Esophagus squamous epithelium (tissue), 5 donors: Measurements from ENCODE around the gene ASCC2. TPM values are rescaled to one million over a fixed set of nuclear protein-coding genes. Genes with fewer than 3 reads are reported as not detected.
"Not testable (repeated sequence)": the region's sequence is repeated elsewhere in the genome, so short reads cannot be mapped to it uniquely, and the experiment has no call there.

Experiments
- DNase-seq: peaks from one replicate; lab custom pipeline; 2025; lab: John Stamatoyannopoulos, UW
- H3K27ac ChIP-seq, 4 donors: fragments of 200-600 bp; sonication (generic); one replicate each; pipeline ENCODE4 v1.5.1; 2016 to 2019; ENCODE audit warnings: mild to moderate bottlenecking in 1 of 4
- H3K27me3 ChIP-seq, 4 donors: fragments of 200-600 bp; sonication (generic); 1 replicate in 3 of 4; 2 replicates in 1 of 4; pipeline versions ENCODE4 v1.5.1 to v1.6.0; 2017 to 2021; ENCODE audit warnings: antibody characterized with exemption in 1 of 4
- H3K36me3 ChIP-seq, 3 donors: fragments of 200-600 bp; sonication (generic); one replicate each; pipeline ENCODE4 v1.5.1; 2016 to 2019
- H3K4me1 ChIP-seq, 3 donors: fragments of 200-600 bp; sonication (generic); one replicate each; pipeline ENCODE4 v1.5.1; 2017 to 2019
- H3K4me3 ChIP-seq, 4 donors: fragments of 200-600 bp; sonication (generic); 1 replicate in 3 of 4; 2 replicates in 1 of 4; pipeline ENCODE4 v1.5.1; 2016 to 2019; ENCODE audit warnings: mild to moderate bottlenecking in 2 of 4, moderate library complexity in 1 of 4
- H3K9me3 ChIP-seq, 3 donors: fragments of 200-600 bp; sonication (generic); one replicate each; pipeline ENCODE4 v1.5.1; 2016 to 2019
- CTCF ChIP-seq, 6 experiments: fragments of 450-650 bp in 4 of 6; fragments of 200-600 bp in 2 of 6; sonication (generic) in 2 of 6; IDR thresholded peaks; one replicate each; pipeline ENCODE4 v1.5.1; 2016 to 2019; ENCODE audit warnings: antibody characterized with exemption in 6 of 6, mild to moderate bottlenecking in 4 of 6, moderate library complexity in 4 of 6
- POLR2A ChIP-seq, 4 donors: fragments of 450-650 bp; IDR thresholded peaks; one replicate each; pipeline ENCODE4 v1.6.1; 2017; ENCODE audit warnings: antibody characterized with exemption in 4 of 4, mild to moderate bottlenecking in 4 of 4, moderate library complexity in 3 of 4
- whole genome bisulfite sequencing, 2 donors: methylation state at CpG; one replicate each; pipeline ENCODE4 v1.1.5; 2018; 5-methylcytosine and 5-hydroxymethylcytosine counted together
- intact Hi-C: fragments of 100-400 bp; cut with DNase I; formaldehyde crosslinking; loops from one replicate; pipeline ENCODE4 v1.15.0; 2022
- total RNA-seq, 4 donors: library from RNA; depleted of rRNA; stranded (reverse); fragments of >200 nt; gene quantifications; one replicate each; pipeline ENCODE4 v1.1.0, GENCODE V29; 2016
- donor health status: DM: yes; HTN: yes; CAD: no.

ASCC2 gene
- total RNA-seq, 4 donors from 2014 or later = 47.5 to 99.7 (median 57.8) TPM

- peaks cover 12 to 49% (median 17%) of the 10 kb centered on the region in 3 donors for H3K4me1 ChIP-seq
- H3K9me3 ChIP-seq = no peaks in the 10 kb centered on the region
- no peak for DNase-seq
- intact Hi-C loops = no loop called here
- WGBS, 2 donors = 95 to 100% methylated on average over 1 of the region's 1 CpG
- no peak overlapping the region for H3K4me3 ChIP-seq
- H3K27me3 ChIP-seq = no peaks in the 10 kb centered on the region
- H3K36me3 ChIP-seq = peaks cover 0 to 57% (median 26%) of the 10 kb centered on the region in 3 donors
- TF ChIP-seq CTCF (IDR thresholded peaks at IDR 0.05) (no peak), POLR2A (IDR thresholded peaks at IDR 0.05) (no peak)
- H3K27ac ChIP-seq = peak overlapping the region in 2 of 4 donors; percentile 34 to 54
Measured at GRCh38 chr22:29834046-29834445, 4.0 kb downstream of the ASCC2 start.

GRCh38 chr22:29833392-29833965, 4.6 kb downstream of the ASCC2 start:
- Histone ChIP-seq H3K4me3 (no peak overlapping the region), H3K27me3 (no peaks in the 10 kb centered on the region), H3K9me3 (no peaks in the 10 kb centered on the region), H3K36me3 (peaks cover 0 to 63% (median 26%) of the 10 kb centered on the region in 3 donors), H3K27ac (peak overlapping the region in 1 of 4 donors; percentile 34), H3K4me1 (peaks cover 12 to 44% (median 17%) of the 10 kb centered on the region in 3 donors)
- no peak for DNase-seq
- WGBS, 2 donors = 87 to 88% methylated on average over 6 to 7 of the region's 7 CpGs
- TF ChIP-seq POLR2A (IDR thresholded peaks at IDR 0.05) = no peak
- TF ChIP-seq CTCF (IDR thresholded peaks at IDR 0.05) = no peak
- intact Hi-C loops = no loop called here

GRCh38 chr22:29831958-29832357, 6.1 kb downstream of the ASCC2 start:
- intact Hi-C loops = no loop called here
- Histone ChIP-seq H3K9me3 (no peaks in the 10 kb centered on the region), H3K27me3 (no peaks in the 10 kb centered on the region), H3K4me3 (no peak overlapping the region), H3K27ac (no peak overlapping the region), H3K36me3 (peaks cover 0 to 75% (median 26%) of the 10 kb centered on the region in 3 donors), H3K4me1 (peaks cover 5 to 33% (median 12%) of the 10 kb centered on the region in 3 donors)
- TF ChIP-seq CTCF (IDR thresholded peaks at IDR 0.05) = no peak
- no peak for DNase-seq
- 92 to 97% methylated on average over 7 to 8 of the region's 9 CpGs for WGBS, 2 donors

GRCh38 chr22:29831186-29831921, 6.7 kb downstream of the ASCC2 start:
- Histone ChIP-seq H3K27ac (no peak overlapping the region), H3K27me3 (no peaks in the 10 kb centered on the region), H3K36me3 (peaks cover 0 to 81% (median 26%) of the 10 kb centered on the region in 3 donors), H3K4me1 (peaks cover 0 to 27% (median 6%) of the 10 kb centered on the region in 3 donors), H3K9me3 (no peaks in the 10 kb centered on the region), H3K4me3 (no peak overlapping the region)
- TF ChIP-seq CTCF (IDR thresholded peaks at IDR 0.05) (no peak), POLR2A (IDR thresholded peaks at IDR 0.05) (no peak)
- no peak for DNase-seq
- intact Hi-C loops = no loop called here
- WGBS, 2 donors = 50 to 73% methylated on average over 4 to 7 of the region's 8 CpGs

- TF ChIP-seq CTCF (IDR thresholded peaks at IDR 0.05) (no peak), POLR2A (IDR thresholded peaks at IDR 0.05) (no peak)
- intact Hi-C loops = no loop called here
- WGBS, 2 donors = 90 to 91% methylated on average over 7 to 8 of the region's 8 CpGs
- H3K27me3 ChIP-seq = no peaks in the 10 kb centered on the region
- H3K36me3 ChIP-seq = peaks cover 0 to 87% (median 26%) of the 10 kb centered on the region in 3 donors
- peaks cover 0 to 19% (median 6%) of the 10 kb centered on the region in 3 donors for H3K4me1 ChIP-seq
- H3K27ac ChIP-seq = no peak overlapping the region
- no peak overlapping the region for H3K4me3 ChIP-seq
- DNase-seq = no peak
- H3K9me3 ChIP-seq = no peaks in the 10 kb centered on the region
Measured at GRCh38 chr22:29830585-29830984, 7.5 kb downstream of the ASCC2 start.

- H3K27ac ChIP-seq, H3K27me3 ChIP-seq, H3K9me3 ChIP-seq, H3K4me3 ChIP-seq, H3K4me1 ChIP-seq, DNase-seq, intact Hi-C loops: not testable (repeated sequence)
- H3K36me3 ChIP-seq = peaks cover 0 to 95% (median 28%) of the 10 kb centered on the region in 3 donors
- WGBS, 2 donors = 38 to 67% methylated on average over 1 of the region's 1 CpG
Measured at GRCh38 chr22:29827726-29828125, 10.3 kb downstream of the ASCC2 start.
